Trophoblast cell (in vitro differentiated cells and primary cell): ENCODE results near the gene WNK1.
A peak's percentile ranks its signal among the peaks of the same experiment; 100 is the strongest.

Experiments used
- DNase-seq, 2 donors: peaks; one replicate each; pipeline ENCODE4 v3.0.0-alpha.2; 2016
- H2AFZ ChIP-seq: 2 replicates; pipeline ENCODE4 v1.6.1; 2013; ENCODE audit warnings: low read length, moderate library complexity, mild to moderate bottlenecking; ENCODE audit not compliant: insufficient read depth, poor library complexity
- H2AK5ac ChIP-seq: 2 replicates; pipeline ENCODE4 v1.6.1; 2013; ENCODE audit warnings: mild to moderate bottlenecking, low read length
- H2BK120ac ChIP-seq: 2 replicates; pipeline ENCODE4 v1.6.1; 2013; ENCODE audit warnings: low read length, mild to moderate bottlenecking, moderate library complexity; ENCODE audit not compliant: insufficient read depth, poor library complexity
- H2BK12ac ChIP-seq: 2 replicates; pipeline ENCODE4 v1.6.1; 2013; ENCODE audit warnings: mild to moderate bottlenecking, low read length, moderate library complexity
- H2BK5ac ChIP-seq: 2 replicates; pipeline ENCODE4 v1.6.1; 2013; ENCODE audit warnings: low read length, low read depth, moderate library complexity, mild to moderate bottlenecking; ENCODE audit not compliant: poor library complexity
- H3K14ac ChIP-seq: 2 replicates; pipeline ENCODE4 v1.6.1; 2013; ENCODE audit warnings: mild to moderate bottlenecking, low read length
- H3K18ac ChIP-seq: 2 replicates; pipeline ENCODE4 v1.6.1; 2013; ENCODE audit warnings: mild to moderate bottlenecking, low read length
- H3K23ac ChIP-seq: 2 replicates; pipeline ENCODE4 v1.6.1; 2013; ENCODE audit warnings: low read length
- H3K27ac ChIP-seq: 2 replicates; pipeline ENCODE4 v1.5.1; 2013; ENCODE audit warnings: low read depth, mild to moderate bottlenecking, inconsistent platforms, low read length, moderate library complexity
- H3K27me3 ChIP-seq: 2 replicates; pipeline ENCODE4 v1.6.1; 2013; ENCODE audit warnings: inconsistent platforms, mild to moderate bottlenecking, low read length, moderate library complexity; ENCODE audit not compliant: insufficient read depth
- H3K36me3 ChIP-seq, 2 experiments: 1 replicate in 1 of 2; 2 replicates in 1 of 2; pipeline ENCODE4 v1.6.1; 2013; ENCODE audit warnings: low read length in 2 of 2, mild to moderate bottlenecking in 2 of 2, moderate library complexity in 1 of 2; ENCODE audit not compliant: insufficient read depth in 2 of 2, control insufficient read depth in 1 of 2
- H3K4ac ChIP-seq: 2 replicates; pipeline ENCODE4 v1.6.1; 2013; ENCODE audit warnings: low read depth, mild to moderate bottlenecking, low read length, moderate library complexity
- H3K4me1 ChIP-seq, 2 experiments: 1 replicate in 1 of 2; 2 replicates in 1 of 2; pipeline ENCODE4 v1.6.1; 2013; ENCODE audit warnings: low read length in 2 of 2, mild to moderate bottlenecking in 2 of 2, moderate library complexity in 1 of 2; ENCODE audit not compliant: insufficient read depth in 2 of 2, control insufficient read depth in 1 of 2
- H3K4me2 ChIP-seq: 2 replicates; pipeline ENCODE4 v1.6.1; 2013; ENCODE audit warnings: inconsistent platforms, mild to moderate bottlenecking, low read length, moderate library complexity
- H3K4me3 ChIP-seq: 2 replicates; pipeline ENCODE4 v1.5.1; 2013; ENCODE audit warnings: mild to moderate bottlenecking, low read depth, low read length, inconsistent platforms
- H3K79me1 ChIP-seq: one replicate; pipeline ENCODE4 v1.6.1; 2013; ENCODE audit warnings: low read length
- H3K79me2 ChIP-seq: 2 replicates; pipeline ENCODE4 v1.6.1; 2013; ENCODE audit warnings: low read length, mild to moderate bottlenecking; ENCODE audit not compliant: control insufficient read depth, insufficient read depth, poor library complexity
- H3K9ac ChIP-seq: 2 replicates; pipeline ENCODE4 v1.6.1; 2013; ENCODE audit warnings: mild to moderate bottlenecking, low read length
- H3K9me3 ChIP-seq: 2 replicates; pipeline ENCODE4 v1.6.1; 2013; ENCODE audit warnings: low read depth, mild to moderate bottlenecking, control low read depth, inconsistent platforms, low read length; ENCODE audit not compliant: insufficient read depth
- H4K12ac ChIP-seq: 2 replicates; pipeline ENCODE4 v1.6.1; 2013; ENCODE audit warnings: low read depth, mild to moderate bottlenecking, low read length, moderate library complexity
- H4K8ac ChIP-seq: 2 replicates; pipeline ENCODE4 v1.6.1; 2013; ENCODE audit warnings: low read depth, mild to moderate bottlenecking, low read length, moderate library complexity
- H4K91ac ChIP-seq: one replicate; pipeline ENCODE4 v1.6.1; 2013; ENCODE audit warnings: low read depth, mild to moderate bottlenecking, low read length, moderate library complexity
- WGBS: extraction: QIAGEN DNeasy Blood & Tissue Kit; methylation state at CpG from one replicate; pipeline ENCODE4 v1.1.7; 2013; ENCODE audit warnings: missing lambda C conversion rate; ENCODE audit not compliant: insufficient read length, insufficient coverage; ENCODE audit errors: extremely low coverage; 5-methylcytosine and 5-hydroxymethylcytosine counted together

WNK1 gene

DNA sequence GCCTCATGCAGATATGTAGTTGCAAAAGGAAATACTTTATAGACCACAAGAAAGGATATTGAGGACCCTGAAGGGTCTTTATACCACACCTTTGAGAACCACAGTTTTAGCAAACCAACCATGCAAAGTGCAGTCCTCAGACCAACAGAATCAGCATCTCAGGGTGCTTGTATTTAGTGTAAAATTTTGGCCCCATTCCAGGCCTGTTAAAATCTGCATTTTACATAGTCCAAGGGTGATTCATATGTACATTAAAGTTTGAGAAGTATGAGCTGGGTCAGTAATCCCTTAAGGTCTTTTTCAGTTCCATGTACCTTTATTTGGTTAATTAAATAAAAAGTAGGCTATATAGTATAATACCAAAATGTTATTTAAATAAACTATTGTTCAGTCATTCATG lies 91.2 kb downstream of the WNK1 start:
- Histone ChIP-seq H3K9ac (no peak overlapping the region), H3K4me1 (no peaks in the 10 kb centered on the region), H3K27me3 (no peaks in the 10 kb centered on the region), H3K23ac (no peak overlapping the region), H4K8ac (no peak overlapping the region), H2BK120ac (no peak overlapping the region), H2AK5ac (no peak overlapping the region), H2BK12ac (no peak overlapping the region), H3K36me3 (peaks cover 4 to 6% of the 10 kb centered on the region in 2 experiments), H3K4ac (no peak overlapping the region), H3K14ac (no peak overlapping the region), H3K79me1 (no peaks in the 10 kb centered on the region), H3K9me3 (no peaks in the 10 kb centered on the region), H2AFZ (no peak overlapping the region), H4K12ac (no peak overlapping the region), H2BK5ac (no peak overlapping the region), H3K18ac (no peak overlapping the region), H4K91ac (no peak overlapping the region), H3K27ac (no peak overlapping the region), H3K4me2 (no peak overlapping the region), H3K4me3 (no peak overlapping the region), H3K79me2 (no peaks in the 10 kb centered on the region)
- DNase-seq: peak in 1 of 2 donors; percentile 37

GRCh38 chr12:846421-846820 lies 94.0 kb downstream of the WNK1 start:
- Histone ChIP-seq H3K18ac (no peak overlapping the region), H3K79me2 (no peaks in the 10 kb centered on the region), H2BK5ac (no peak overlapping the region), H3K23ac (no peak overlapping the region), H3K4ac (no peak overlapping the region), H4K12ac (no peak overlapping the region), H3K9ac (no peak overlapping the region), H2AK5ac (no peak overlapping the region), H3K27ac (no peak overlapping the region), H4K8ac (no peak overlapping the region), H3K9me3 (no peaks in the 10 kb centered on the region), H3K14ac (no peak overlapping the region), H3K4me2 (no peak overlapping the region), H3K4me3 (no peak overlapping the region), H3K79me1 (no peaks in the 10 kb centered on the region), H2BK120ac (no peak overlapping the region), H3K27me3 (no peaks in the 10 kb centered on the region), H3K36me3 (peaks cover 2% of the 10 kb centered on the region in 2 experiments), H2AFZ (no peak overlapping the region), H4K91ac (no peak overlapping the region), H2BK12ac (no peak overlapping the region), H3K4me1 (no peaks in the 10 kb centered on the region)
- WGBS: no CpG with 5 or more reads among the region's 2 CpGs
- no peak for DNase-seq

DNA sequence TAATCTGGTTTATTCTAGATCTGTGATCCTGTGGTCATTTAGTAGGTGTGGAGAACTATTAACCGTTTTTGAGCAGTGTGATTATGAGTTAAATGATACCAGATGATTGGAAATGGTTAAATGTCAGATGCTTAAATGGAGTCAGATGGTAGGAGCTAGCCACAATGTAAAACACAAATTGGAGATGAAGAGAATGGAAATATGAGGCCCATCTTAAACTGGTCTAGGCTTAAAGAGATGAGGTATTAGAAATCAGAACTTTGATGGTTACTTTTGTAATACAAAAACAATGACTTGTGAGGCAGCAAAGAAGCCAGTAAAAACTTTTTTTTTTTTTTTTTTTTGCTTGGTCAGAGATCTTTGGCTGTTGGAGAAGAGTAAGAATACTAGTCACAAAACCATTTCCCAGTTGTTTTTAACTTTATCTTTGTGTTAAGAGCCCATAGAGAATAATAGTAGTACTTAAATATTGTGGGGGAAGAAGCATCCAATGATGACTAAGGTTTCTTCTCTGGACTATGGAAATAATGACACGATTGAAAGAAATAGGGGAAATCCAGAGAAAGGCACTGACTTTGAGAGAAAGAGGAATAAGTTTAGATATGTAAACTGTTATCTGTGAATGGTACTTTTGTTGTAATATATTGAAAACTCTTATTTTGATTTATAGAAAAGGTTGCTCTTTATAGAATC lies 95.9 kb downstream of the WNK1 start:
- no peak overlapping the region for H2BK12ac ChIP-seq
- H4K12ac ChIP-seq: no peak overlapping the region
- H3K79me1 ChIP-seq: no peaks in the 10 kb centered on the region
- H3K4me2 ChIP-seq: no peak overlapping the region
- H3K9me3 ChIP-seq: no peaks in the 10 kb centered on the region
- H2BK5ac ChIP-seq: no peak overlapping the region
- no peak overlapping the region for H3K4ac ChIP-seq
- H2AFZ ChIP-seq: no peak overlapping the region
- H4K91ac ChIP-seq: no peak overlapping the region
- H3K27me3 ChIP-seq: no peaks in the 10 kb centered on the region
- no peak overlapping the region for H2AK5ac ChIP-seq
- no peak overlapping the region for H3K18ac ChIP-seq
- no peak overlapping the region for H4K8ac ChIP-seq
- H3K36me3 ChIP-seq: no peaks in the 10 kb centered on the region
- H3K4me3 ChIP-seq: no peak overlapping the region
- no peak overlapping the region for H3K27ac ChIP-seq
- no peak overlapping the region for H3K23ac ChIP-seq
- no peak overlapping the region for H3K9ac ChIP-seq
- H3K4me1 ChIP-seq: no peaks in the 10 kb centered on the region
- no peaks in the 10 kb centered on the region for H3K79me2 ChIP-seq
- WGBS: no CpG with 5 or more reads among the region's 2 CpGs
- H3K14ac ChIP-seq: no peak overlapping the region
- DNase-seq: peak in 1 of 2 donors; percentile 8
- H2BK120ac ChIP-seq: no peak overlapping the region

DNA sequence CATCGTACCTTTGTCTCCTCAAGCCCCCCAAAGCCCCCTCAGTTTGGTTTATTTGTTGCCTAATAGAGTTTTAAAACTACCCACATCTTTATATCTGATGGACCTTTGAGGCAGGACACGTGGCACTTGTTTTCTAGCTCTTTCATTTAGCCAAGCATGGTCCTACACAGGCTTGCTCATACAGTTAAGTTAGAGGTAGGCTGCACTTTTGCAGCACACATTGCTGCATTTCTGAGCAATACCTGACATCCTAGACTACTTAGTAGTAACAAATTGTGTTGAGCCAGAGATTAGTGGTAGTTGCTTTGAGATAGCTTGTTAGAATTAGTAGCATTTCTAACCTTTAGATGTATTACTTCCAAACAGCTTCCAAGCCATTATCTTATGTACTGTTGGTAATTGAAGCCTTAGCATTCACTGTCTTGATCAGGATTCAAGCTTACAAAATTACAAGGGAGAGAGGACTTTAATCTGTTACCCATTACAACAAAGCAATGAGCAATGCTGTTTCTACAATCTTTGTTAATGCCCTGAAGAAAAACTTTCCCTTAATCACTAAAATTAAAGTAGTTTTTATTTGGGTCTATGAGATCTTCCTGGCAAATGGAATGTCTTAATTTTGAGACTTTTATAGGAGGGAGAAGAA lies 96.6 kb downstream of the WNK1 start:
- no peak overlapping the region for H2AFZ ChIP-seq
- H3K27me3 ChIP-seq: no peaks in the 10 kb centered on the region
- H2BK120ac ChIP-seq: no peak overlapping the region
- no CpG with 5 or more reads among the region's 2 CpGs for WGBS
- H3K23ac ChIP-seq: peak overlapping the region; percentile 100
- H4K12ac ChIP-seq: no peak overlapping the region
- no peak overlapping the region for H3K4me2 ChIP-seq
- no peak overlapping the region for H2BK5ac ChIP-seq
- DNase-seq: no peak
- H4K91ac ChIP-seq: no peak overlapping the region
- no peak overlapping the region for H3K14ac ChIP-seq
- no peak overlapping the region for H3K27ac ChIP-seq
- H2BK12ac ChIP-seq: no peak overlapping the region
- H3K18ac ChIP-seq: no peak overlapping the region
- no peak overlapping the region for H4K8ac ChIP-seq
- H2AK5ac ChIP-seq: no peak overlapping the region
- H3K4me3 ChIP-seq: no peak overlapping the region
- no peaks in the 10 kb centered on the region for H3K9me3 ChIP-seq
- no peaks in the 10 kb centered on the region for H3K79me2 ChIP-seq
- H3K9ac ChIP-seq: no peak overlapping the region
- no peak overlapping the region for H3K4ac ChIP-seq
- no peaks in the 10 kb centered on the region for H3K4me1 ChIP-seq
- H3K79me1 ChIP-seq: no peaks in the 10 kb centered on the region
- H3K36me3 ChIP-seq: no peaks in the 10 kb centered on the region
